Neural crest cell (in vitro differentiated cells): ENCODE data around the gene CA12. TPM values are rescaled to one million over a fixed set of nuclear protein-coding genes. Genes with fewer than 3 reads are reported as not detected.

Experiments used
- DNase-seq: peaks from one replicate; pipeline ENCODE4 v3.0.0; 2021; ENCODE audit warnings: low read depth, mixed read lengths, low spot score
- H3K27ac Mint-ChIP-seq: one replicate; pipeline ENCODE4 v1.8.0; 2021; ENCODE audit warnings: mild to moderate bottlenecking, mixed read lengths; ENCODE audit not compliant: unreplicated experiment
- H3K27me3 Mint-ChIP-seq: 2 replicates; pipeline ENCODE4 v1.8.0; 2021; ENCODE audit warnings: low read depth, mild to moderate bottlenecking, mixed read lengths
- H3K36me3 Mint-ChIP-seq: 2 replicates; pipeline ENCODE4 v1.8.0; 2021; ENCODE audit warnings: low read depth, mild to moderate bottlenecking, mixed read lengths
- H3K4me1 Mint-ChIP-seq: 2 replicates; pipeline ENCODE4 v1.8.0; 2021; ENCODE audit warnings: mixed read lengths
- H3K4me3 Mint-ChIP-seq: one replicate; pipeline ENCODE4 v1.8.0; 2021; ENCODE audit warnings: mild to moderate bottlenecking, mixed read lengths
- H3K9me3 Mint-ChIP-seq: 2 replicates; pipeline ENCODE4 v1.8.0; 2021; ENCODE audit warnings: mixed read lengths
- CTCF ChIP-seq: fragments of 200-600 bp; sonication (generic); conservative IDR thresholded peaks from 2 replicates; pipeline ENCODE4 v1.5.0; 2021; ENCODE audit warnings: antibody characterized with exemption, mild to moderate bottlenecking
- total RNA-seq: library from RNA; stranded (reverse); gene quantifications from 2 replicates; pipeline ENCODE4 v1.2.1, GENCODE V29; 2021

The CA12 gene
- total RNA-seq, 1 donor from 2014 or later: 1.1 TPM

- DNase-seq: no peak
- no peak for TF ChIP-seq CTCF
Measured at GRCh38 chr15:63358241-63359029, 23.2 kb downstream of the CA12 start.

DNA sequence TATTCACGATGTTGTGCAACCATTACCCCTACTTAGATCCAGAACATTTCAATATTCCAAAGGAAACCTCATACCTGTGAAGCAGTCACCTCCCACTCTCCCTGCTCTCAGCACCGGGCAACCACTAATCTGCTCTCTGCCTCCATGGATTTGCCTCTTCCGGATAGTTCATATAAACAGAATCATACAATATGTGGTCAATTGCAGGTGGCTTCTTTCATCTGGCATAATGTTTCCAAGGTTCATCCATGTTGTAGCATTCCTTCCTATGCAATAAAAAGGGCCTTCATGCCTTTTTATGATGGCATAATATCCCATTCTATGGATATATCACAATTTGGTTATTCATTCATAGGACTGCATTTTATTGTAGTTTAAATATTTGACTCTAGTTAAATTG, 23.9 kb downstream of the CA12 start:
- Mint-ChIP-seq H3K27ac (no peak overlapping the region), H3K27me3 (no peaks in the 10 kb centered on the region), H3K9me3 (no peaks in the 10 kb centered on the region), H3K4me1 (peaks cover 30% of the 10 kb centered on the region), H3K4me3 (no peak overlapping the region), H3K36me3 (peaks cover 3% of the 10 kb centered on the region)
- DNase-seq: no peak
- TF ChIP-seq CTCF: no peak

More at GRCh38 chr15:63358241-63359029, 23.2 kb downstream of the CA12 start:
- Mint-ChIP-seq H3K36me3 (peaks cover 3% of the 10 kb centered on the region), H3K9me3 (no peaks in the 10 kb centered on the region), H3K27me3 (no peaks in the 10 kb centered on the region), H3K4me3 (no peak overlapping the region), H3K27ac (peak overlapping the region; percentile 47), H3K4me1 (peaks cover 35% of the 10 kb centered on the region)

GRCh38 chr15:63357061-63357460, 24.6 kb downstream of the CA12 start:
- H3K27ac Mint-ChIP-seq: no peak overlapping the region
- no peaks in the 10 kb centered on the region for H3K9me3 Mint-ChIP-seq
- peaks cover 27% of the 10 kb centered on the region for H3K4me1 Mint-ChIP-seq
- H3K4me3 Mint-ChIP-seq: no peak overlapping the region
- no peak for DNase-seq
- no peak for TF ChIP-seq CTCF
- no peaks in the 10 kb centered on the region for H3K27me3 Mint-ChIP-seq
- peaks cover 3% of the 10 kb centered on the region for H3K36me3 Mint-ChIP-seq

DNA sequence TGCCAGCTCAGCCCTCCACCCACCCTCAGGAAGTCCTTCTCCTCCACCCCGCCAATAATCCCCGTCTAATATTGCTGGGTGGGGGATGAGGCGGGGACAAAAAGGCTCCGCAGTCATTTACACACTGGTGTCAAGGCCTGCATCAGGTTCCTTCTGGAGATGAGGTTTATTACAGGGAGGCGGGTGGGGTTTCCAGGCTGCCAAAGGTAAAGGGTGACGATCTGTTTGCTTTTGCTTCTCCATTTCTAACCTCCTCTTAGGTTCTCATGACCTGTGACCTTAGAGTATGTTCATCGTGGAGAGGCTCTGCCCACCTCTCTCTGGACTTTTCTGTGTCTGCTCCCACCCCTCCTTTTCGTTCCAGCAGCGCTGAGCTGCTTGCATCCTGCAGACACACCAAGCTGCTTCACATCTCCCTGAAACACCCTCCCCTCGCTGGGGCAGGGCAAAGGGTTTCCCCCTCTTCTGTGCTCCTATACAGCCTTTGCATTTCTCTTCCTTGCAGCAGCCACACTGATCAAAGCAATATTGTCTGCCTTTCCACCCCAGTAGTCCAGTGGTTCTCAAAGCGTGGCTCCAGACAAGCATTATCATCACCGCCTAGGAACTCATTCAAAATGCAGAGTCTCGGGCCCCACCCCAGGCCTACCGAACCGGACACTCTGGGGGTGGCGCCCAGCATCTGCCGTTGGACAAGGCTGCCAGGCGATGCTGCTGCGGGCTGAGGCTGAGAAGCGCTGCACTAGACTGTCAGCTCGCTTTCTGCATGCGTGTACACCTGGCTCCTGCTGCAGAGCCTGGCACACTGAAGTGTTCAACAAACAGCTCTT, 26.6 kb downstream of the CA12 start:
- Mint-ChIP-seq H3K36me3 (no peaks in the 10 kb centered on the region), H3K4me1 (peaks cover 19% of the 10 kb centered on the region), H3K27me3 (no peaks in the 10 kb centered on the region), H3K9me3 (no peaks in the 10 kb centered on the region), H3K4me3 (no peak overlapping the region), H3K27ac (peak overlapping the region; percentile 23)
- no peak for TF ChIP-seq CTCF
- no peak for DNase-seq

DNA sequence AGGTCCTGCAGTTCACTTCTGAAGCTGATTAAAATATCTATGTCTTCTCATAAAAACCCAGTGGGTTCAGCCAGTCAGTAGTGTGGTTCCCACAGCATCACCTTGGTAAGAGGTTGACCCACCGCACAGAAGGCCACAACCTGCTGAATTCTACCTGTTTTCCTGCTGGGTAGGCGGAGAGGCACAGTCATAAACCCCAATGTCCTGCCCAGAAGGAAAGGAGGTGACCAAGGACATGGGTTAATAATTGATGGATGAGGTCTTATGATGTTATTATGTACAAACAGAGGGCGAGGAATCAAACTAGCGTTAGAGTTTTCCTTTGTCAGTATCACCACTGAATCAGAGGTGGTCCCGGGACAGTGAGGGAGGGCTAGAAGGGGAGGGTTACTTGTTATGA, 27.8 kb downstream of the CA12 start:
- DNase-seq: no peak
- no peak overlapping the region for H3K4me3 Mint-ChIP-seq
- TF ChIP-seq CTCF: no peak

More for the DNA sequence above, 27.8 kb downstream of the CA12 start:
- Mint-ChIP-seq H3K27ac (no peak overlapping the region), H3K4me1 (peaks cover 13% of the 10 kb centered on the region), H3K36me3 (no peaks in the 10 kb centered on the region), H3K9me3 (no peaks in the 10 kb centered on the region), H3K27me3 (no peaks in the 10 kb centered on the region)
